ACHN (cell line): Measurements from ENCODE around the gene UNC45B.
"Not testable (repeated sequence)": the region's sequence is repeated elsewhere in the genome, so short reads cannot be mapped to it uniquely, and the experiment has no call there.

Source experiments
- DNase-seq: peaks from one replicate; pipeline ENCODE4 v3.0.0-alpha.2; 2015
- in situ Hi-C: cut with HindIII; loops from 2 replicates; pipeline ENCODE4 v1.10.0; 2017; ENCODE audit warnings: low sequenced_read_pairs, low pct_ligation_motif_present, low pct_unique_long_range_greater_than_20kb

Gene UNC45B

GRCh38 chr17:35163886-35164285 lies 16.3 kb downstream of the UNC45B start:
- DNase-seq: no peak
- in situ Hi-C loops: no loop called here

- in situ Hi-C loops: no loop called here
- DNase-seq: no peak
Measured at GRCh38 chr17:35164716-35165115, 17.1 kb downstream of the UNC45B start.

- DNase-seq: no peak
- in situ Hi-C loops: no loop called here
Measured at GRCh38 chr17:35166526-35166925, 18.9 kb downstream of the UNC45B start.

GRCh38 chr17:35167046-35167445 lies 19.4 kb downstream of the UNC45B start:
- in situ Hi-C loops: no loop called here
- no peak for DNase-seq

GRCh38 chr17:35167666-35168065 lies 20.0 kb downstream of the UNC45B start:
- in situ Hi-C loops: no loop called here
- no peak for DNase-seq

- no peak for DNase-seq
- in situ Hi-C loops: no loop called here
Measured at GRCh38 chr17:35169835-35170363, 22.3 kb downstream of the UNC45B start.

GRCh38 chr17:35170968-35171771 lies 23.6 kb downstream of the UNC45B start:
- peak; percentile 28 for DNase-seq
- in situ Hi-C loops: no loop called here

- in situ Hi-C loops: no loop called here
- DNase-seq: no peak
Measured at GRCh38 chr17:35171834-35172233, 24.2 kb downstream of the UNC45B start.

GRCh38 chr17:35172321-35172720 lies 24.7 kb downstream of the UNC45B start:
- in situ Hi-C loops, DNase-seq: not testable (repeated sequence)

GRCh38 chr17:35174835-35175334 lies 27.3 kb downstream of the UNC45B start:
- in situ Hi-C loops: no loop called here
- DNase-seq: no peak

- in situ Hi-C loops: no loop called here
Measured at GRCh38 chr17:35175638-35176415, 28.2 kb downstream of the UNC45B start.

GRCh38 chr17:35176897-35177296 lies 29.3 kb downstream of the UNC45B start:
- DNase-seq: no peak
- in situ Hi-C loops: no loop called here

More at GRCh38 chr17:35175638-35176415, 28.2 kb downstream of the UNC45B start:
- DNase-seq: no peak

- in situ Hi-C loops, DNase-seq: not testable (repeated sequence)
Measured at GRCh38 chr17:35179379-35179778, 31.8 kb downstream of the UNC45B start.

- in situ Hi-C loops: no loop called here
Measured at GRCh38 chr17:35183332-35183731, 35.7 kb downstream of the UNC45B start.

GRCh38 chr17:35184274-35184673 lies 36.7 kb downstream of the UNC45B start:
- in situ Hi-C loops: no loop called here
- no peak for DNase-seq

More at GRCh38 chr17:35183332-35183731, 35.7 kb downstream of the UNC45B start:
- no peak for DNase-seq

- in situ Hi-C loops: no loop called here
- DNase-seq: no peak
Measured at GRCh38 chr17:35185849-35186248, 38.2 kb downstream of the UNC45B start.

GRCh38 chr17:35187481-35187880 lies 39.9 kb downstream of the UNC45B start:
- no peak for DNase-seq

GRCh38 chr17:35188111-35188510 lies 40.5 kb downstream of the UNC45B start:
- in situ Hi-C loops: no loop called here
- DNase-seq: no peak

More at GRCh38 chr17:35187481-35187880, 39.9 kb downstream of the UNC45B start:
- in situ Hi-C loops: no loop called here

GRCh38 chr17:35189291-35189690 lies 41.7 kb downstream of the UNC45B start:
- DNase-seq: no peak
- in situ Hi-C loops: no loop called here
